ENCODE measurements around the gene ISLR2.

ISLR2 gene

GRCh38 chr15:74124196-74124595 lies 6.2 kb upstream of the ISLR2 start:
- Mint-ChIP-seq H3K36me3 (no peaks in the 10 kb centered on the region), H3K4me1 (peaks cover 7% of the 10 kb centered on the region), H3K4me3 (no peak overlapping the region), H3K9me3 (no peaks in the 10 kb centered on the region), H3K27ac (no peak overlapping the region)
- no peak for ATAC-seq
- DNase-seq (ENCODE audit: low spot score in 2 of 2), result no peak

- no peak overlapping the region for H3K27ac Mint-ChIP-seq
- H3K4me1 Mint-ChIP-seq, result peaks cover 12% of the 10 kb centered on the region
- H3K9me3 Mint-ChIP-seq, result no peaks in the 10 kb centered on the region
- DNase-seq (ENCODE audit: low spot score in 2 of 2) (no peak), ATAC-seq (no peak)
- H3K36me3 Mint-ChIP-seq, result peaks cover 6% of the 10 kb centered on the region
- no peak overlapping the region for H3K4me3 Mint-ChIP-seq
Observed at GRCh38 chr15:74124759-74125158, 5.6 kb upstream of the ISLR2 start.

- ATAC-seq (peak; percentile 88), DNase-seq (ENCODE audit: low spot score in 2 of 2) (peak; percentile 93 to 95)
- H3K9me3 Mint-ChIP-seq, result no peaks in the 10 kb centered on the region
- H3K27ac Mint-ChIP-seq, result no peak overlapping the region
- H3K36me3 Mint-ChIP-seq, result peaks cover 13% of the 10 kb centered on the region
- peak overlapping the region; percentile 22 for H3K4me3 Mint-ChIP-seq
- peaks cover 21% of the 10 kb centered on the region for H3K4me1 Mint-ChIP-seq
Observed at GRCh38 chr15:74127255-74127953, 3.0 kb upstream of the ISLR2 start.

- no peak for DNase-seq (ENCODE audit: low spot score in 2 of 2)
- peaks cover 21% of the 10 kb centered on the region for H3K4me1 Mint-ChIP-seq
- H3K9me3 Mint-ChIP-seq, result no peaks in the 10 kb centered on the region
- H3K36me3 Mint-ChIP-seq, result peaks cover 15% of the 10 kb centered on the region
- H3K4me3 Mint-ChIP-seq, result peak overlapping the region; percentile 22
- no peak overlapping the region for H3K27ac Mint-ChIP-seq
- ATAC-seq, result peak; percentile 11
Observed at GRCh38 chr15:74127954-74128784, 2.2 kb upstream of the ISLR2 start.

GRCh38 chr15:74128785-74129585 lies 1.4 kb upstream of the ISLR2 start:
- H3K9me3 Mint-ChIP-seq, result no peaks in the 10 kb centered on the region
- no peak overlapping the region for H3K27ac Mint-ChIP-seq
- peaks cover 15% of the 10 kb centered on the region for H3K36me3 Mint-ChIP-seq
- peaks cover 21% of the 10 kb centered on the region for H3K4me1 Mint-ChIP-seq
- DNase-seq (ENCODE audit: low spot score in 2 of 2) (peak in 1 of 2 donors; percentile 55), ATAC-seq (no peak)
- peak overlapping the region; percentile 22 for H3K4me3 Mint-ChIP-seq

- H3K9me3 Mint-ChIP-seq, result no peaks in the 10 kb centered on the region
- DNase-seq (ENCODE audit: low spot score in 2 of 2) (no peak), ATAC-seq (no peak)
Observed at GRCh38 chr15:74129586-74130154, 716 bp upstream of the ISLR2 start.

GRCh38 chr15:74130849-74131627 lies 652 bp downstream of the ISLR2 start:
- Mint-ChIP-seq H3K4me3 (no peak overlapping the region), H3K9me3 (no peaks in the 10 kb centered on the region), H3K4me1 (peaks cover 31% of the 10 kb centered on the region), H3K36me3 (peaks cover 15% of the 10 kb centered on the region), H3K27ac (no peak overlapping the region)
- no peak for DNase-seq (ENCODE audit: low spot score in 2 of 2)
- no peak for ATAC-seq

More at GRCh38 chr15:74129586-74130154, 716 bp upstream of the ISLR2 start:
- Mint-ChIP-seq H3K36me3 (peaks cover 15% of the 10 kb centered on the region), H3K27ac (no peak overlapping the region), H3K4me1 (peaks cover 25% of the 10 kb centered on the region), H3K4me3 (no peak overlapping the region)

- DNase-seq (ENCODE audit: low spot score in 2 of 2) (no peak), ATAC-seq (no peak)
- H3K27ac Mint-ChIP-seq, result peak overlapping the region; percentile 48
- no peaks in the 10 kb centered on the region for H3K9me3 Mint-ChIP-seq
- H3K4me1 Mint-ChIP-seq, result peaks cover 34% of the 10 kb centered on the region
- no peak overlapping the region for H3K4me3 Mint-ChIP-seq
- peaks cover 15% of the 10 kb centered on the region for H3K36me3 Mint-ChIP-seq
Observed at GRCh38 chr15:74131628-74132413, 1.4 kb downstream of the ISLR2 start.

GRCh38 chr15:74132681-74133651 lies 2.6 kb downstream of the ISLR2 start:
- Mint-ChIP-seq H3K9me3 (no peaks in the 10 kb centered on the region), H3K4me3 (no peak overlapping the region), H3K27ac (no peak overlapping the region), H3K4me1 (peaks cover 41% of the 10 kb centered on the region), H3K36me3 (peaks cover 15% of the 10 kb centered on the region)
- DNase-seq (ENCODE audit: low spot score in 2 of 2) (peak in 1 of 2 donors; percentile 61), ATAC-seq (peak; percentile 38)

- Mint-ChIP-seq H3K4me3 (no peak overlapping the region), H3K9me3 (no peaks in the 10 kb centered on the region), H3K4me1 (peaks cover 38% of the 10 kb centered on the region), H3K36me3 (peaks cover 15% of the 10 kb centered on the region), H3K27ac (no peak overlapping the region)
- ATAC-seq (no peak), DNase-seq (ENCODE audit: low spot score in 2 of 2) (no peak)
Observed at GRCh38 chr15:74133694-74134386, 3.5 kb downstream of the ISLR2 start.

GRCh38 chr15:74134387-74135027 lies 4.1 kb downstream of the ISLR2 start:
- Mint-ChIP-seq H3K9me3 (no peaks in the 10 kb centered on the region), H3K4me1 (peaks cover 31% of the 10 kb centered on the region), H3K4me3 (no peak overlapping the region), H3K27ac (no peak overlapping the region), H3K36me3 (peaks cover 12% of the 10 kb centered on the region)
- DNase-seq (ENCODE audit: low spot score in 2 of 2) (peak in 1 of 2 donors; percentile 69), ATAC-seq (peak; percentile 39)

GRCh38 chr15:74135041-74135565 lies 4.7 kb downstream of the ISLR2 start:
- H3K36me3 Mint-ChIP-seq, result peaks cover 7% of the 10 kb centered on the region
- H3K4me1 Mint-ChIP-seq, result peaks cover 28% of the 10 kb centered on the region
- ATAC-seq (no peak), DNase-seq (ENCODE audit: low spot score in 2 of 2) (no peak)
- H3K4me3 Mint-ChIP-seq, result peak overlapping the region; percentile 51
- H3K9me3 Mint-ChIP-seq, result no peaks in the 10 kb centered on the region
- H3K27ac Mint-ChIP-seq, result no peak overlapping the region

Measured in stimulated activated effector memory CD8-positive, alpha-beta T cell treated with anti-CD3 and anti-CD28 coated beads, Interleukin-12 subunit alpha, Interleukin-12 subunit beta, amount 100 ng/mL, for 72 hours (primary cell).